ENCODE data around the gene STX2. TPM values are rescaled to one million over a fixed set of nuclear protein-coding genes. Genes with fewer than 3 reads are reported as not detected.

The STX2 gene
- total RNA-seq, 1 experiment from 2014 or later, result 19.0 TPM

DNA sequence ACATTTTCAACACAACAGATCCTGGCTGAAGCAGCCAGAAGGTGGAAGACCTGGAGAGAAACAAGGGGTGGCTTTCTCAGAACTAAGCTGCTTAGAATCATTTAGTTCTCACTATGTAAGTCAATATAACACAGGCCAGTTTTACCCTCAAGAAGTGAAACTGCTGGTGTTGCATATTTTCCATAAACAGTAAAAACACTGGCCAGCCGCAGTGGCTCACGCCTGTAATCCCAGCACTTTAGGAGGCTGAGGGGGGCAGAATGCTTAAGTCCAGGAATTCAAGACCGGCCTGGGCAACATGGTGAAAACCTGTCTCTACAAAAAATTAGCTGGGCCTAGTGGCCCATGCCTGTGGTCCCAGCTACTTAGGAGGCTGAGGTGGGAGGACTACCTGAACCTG lies 11.6 kb downstream of the STX2 start:
- peaks cover 14% of the 10 kb centered on the region for H3K36me3 Mint-ChIP-seq (ENCODE audit: insufficient read depth, unreplicated experiment)

GRCh38 chr12:130826151-130826801 lies 12.8 kb downstream of the STX2 start:
- H3K4me1 Mint-ChIP-seq (ENCODE audit: insufficient read depth, unreplicated experiment), result no peaks in the 10 kb centered on the region
- no peaks in the 10 kb centered on the region for H3K9me3 Mint-ChIP-seq (ENCODE audit: unreplicated experiment)
- ChIA-PET CTCF (interaction anchor here (0.6 to 2.5 kb wide), 7 partner anchors 10 to 1581 kb away, joined by 3 to 20 read pairs (median 3); no protein-coding TSS in a partner anchor), POLR2A (no interaction called here)
- no peak overlapping the region for H3K27ac Mint-ChIP-seq (ENCODE audit: low read depth, unreplicated experiment)
- intact Hi-C loops (cut with micrococcal nuclease), result no loop called here
- peak; percentile 38 for TF ChIP-seq CTCF (IDR thresholded peaks at IDR 0.05; ENCODE audit: unreplicated experiment)
- H3K4me3 Mint-ChIP-seq (ENCODE audit: unreplicated experiment), result no peak overlapping the region
- no peaks in the 10 kb centered on the region for H3K27me3 Mint-ChIP-seq (ENCODE audit: insufficient read depth, unreplicated experiment)
- peaks cover 19% of the 10 kb centered on the region for H3K36me3 Mint-ChIP-seq (ENCODE audit: insufficient read depth, unreplicated experiment)
- DNase-seq (ENCODE audit: unreplicated experiment), result peak; percentile 37
- BruUV-seq (replicated peaks), result no TSS peak

More for the DNA sequence above, 11.6 kb downstream of the STX2 start:
- Mint-ChIP-seq H3K4me1 (ENCODE audit: insufficient read depth, unreplicated experiment) (peaks cover 6% of the 10 kb centered on the region), H3K9me3 (ENCODE audit: unreplicated experiment) (no peaks in the 10 kb centered on the region), H3K27me3 (ENCODE audit: insufficient read depth, unreplicated experiment) (no peaks in the 10 kb centered on the region), H3K4me3 (ENCODE audit: unreplicated experiment) (no peak overlapping the region), H3K27ac (ENCODE audit: low read depth, unreplicated experiment) (no peak overlapping the region)
- POLR2A ChIA-PET, result interaction anchor here (1.0 kb wide), 1 partner anchor 9 kb away, joined by 4 read pairs; no protein-coding TSS in a partner anchor
- TF ChIP-seq CTCF (IDR thresholded peaks at IDR 0.05; ENCODE audit: unreplicated experiment), result no peak
- intact Hi-C loops (cut with micrococcal nuclease), result no loop called here
- BruUV-seq (replicated peaks), result no TSS peak
- DNase-seq (ENCODE audit: unreplicated experiment), result no peak
- CTCF ChIA-PET, result interaction anchor here (0.8 to 1.2 kb wide), 2 partner anchors 8 to 226 kb away, joined by 3 to 4 read pairs; no protein-coding TSS in a partner anchor

- intact Hi-C loops (cut with micrococcal nuclease), result no loop called here
- H3K4me3 Mint-ChIP-seq (ENCODE audit: unreplicated experiment), result no peak overlapping the region
- TF ChIP-seq CTCF (IDR thresholded peaks at IDR 0.05; ENCODE audit: unreplicated experiment), result no peak
- DNase-seq (ENCODE audit: unreplicated experiment), result no peak
- H3K27me3 Mint-ChIP-seq (ENCODE audit: insufficient read depth, unreplicated experiment), result no peaks in the 10 kb centered on the region
- H3K36me3 Mint-ChIP-seq (ENCODE audit: insufficient read depth, unreplicated experiment), result peaks cover 24% of the 10 kb centered on the region
- BruUV-seq (replicated peaks), result no TSS peak
- H3K4me1 Mint-ChIP-seq (ENCODE audit: insufficient read depth, unreplicated experiment), result no peaks in the 10 kb centered on the region
- POLR2A ChIA-PET, result no interaction called here
- H3K27ac Mint-ChIP-seq (ENCODE audit: low read depth, unreplicated experiment), result no peak overlapping the region
- H3K9me3 Mint-ChIP-seq (ENCODE audit: unreplicated experiment), result no peaks in the 10 kb centered on the region
- CTCF ChIA-PET, result interaction anchor here (0.6 to 2.5 kb wide), 5 partner anchors 9 to 1580 kb away, joined by 3 to 20 read pairs (median 4); no protein-coding TSS in a partner anchor
These were observed 13.3 kb downstream of the STX2 start for GRCh38 chr12:130825771-130826150.

DNA sequence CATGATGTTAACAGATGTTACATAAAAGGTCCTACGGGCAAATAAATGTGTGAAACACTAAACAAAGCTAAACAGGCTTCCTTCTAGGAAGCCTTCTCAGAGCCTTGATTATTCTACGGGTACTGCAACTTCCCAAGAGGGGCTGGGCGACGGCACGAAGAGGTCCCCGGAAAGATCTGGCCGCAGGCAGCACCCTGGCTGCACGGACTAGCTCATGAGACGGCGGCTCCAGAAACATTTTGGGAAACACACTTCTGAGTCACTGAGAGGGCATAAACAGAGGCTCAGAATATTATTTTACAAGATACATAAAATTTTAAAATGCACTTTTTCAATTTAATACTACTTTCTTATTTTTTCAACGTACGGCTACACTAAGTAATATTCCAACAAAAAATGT lies 19.4 kb downstream of the STX2 start:
- Mint-ChIP-seq H3K27me3 (ENCODE audit: insufficient read depth, unreplicated experiment) (no peaks in the 10 kb centered on the region), H3K4me3 (ENCODE audit: unreplicated experiment) (no peak overlapping the region), H3K36me3 (ENCODE audit: insufficient read depth, unreplicated experiment) (peaks cover 26% of the 10 kb centered on the region), H3K27ac (ENCODE audit: low read depth, unreplicated experiment) (no peak overlapping the region), H3K4me1 (ENCODE audit: insufficient read depth, unreplicated experiment) (peaks cover 4% of the 10 kb centered on the region), H3K9me3 (ENCODE audit: unreplicated experiment) (no peaks in the 10 kb centered on the region)
- no peak for DNase-seq (ENCODE audit: unreplicated experiment)
- no peak for TF ChIP-seq CTCF (IDR thresholded peaks at IDR 0.05; ENCODE audit: unreplicated experiment)
- ChIA-PET POLR2A (no interaction called here), CTCF (interaction anchor here (0.6 to 1.9 kb wide), 19 partner anchors 7 to 469 kb away, joined by 3 to 10 read pairs (median 4); no protein-coding TSS in a partner anchor)
- BruUV-seq (replicated peaks), result no TSS peak
- intact Hi-C loops (cut with micrococcal nuclease), result loop anchor here (1.0 kb wide), 1 partner anchor 58 kb away; no protein-coding TSS in a partner anchor

All from MCF 10A (cell line).